Coronary artery (tissue), 2 donors: ENCODE measurements around the gene SYT9.

Experiments
- DNase-seq: peaks from one replicate; pipeline ENCODE4 v3.0.0-alpha.2; 2017; ENCODE audit warnings: low spot score
- H3K27ac ChIP-seq, 2 donors: fragments of 200-600 bp; sonication (generic); one replicate each; pipeline ENCODE4 v1.5.1; 2016 to 2019
- H3K4me3 ChIP-seq: fragments of 200-600 bp; sonication (generic); 2 replicates; pipeline ENCODE4 v1.5.1; 2016; ENCODE audit warnings: mild to moderate bottlenecking, moderate library complexity
- CTCF ChIP-seq: fragments of 200-600 bp; sonication (generic); IDR thresholded peaks from one replicate; pipeline ENCODE4 v1.5.1; 2019; ENCODE audit warnings: antibody characterized with exemption

Gene SYT9

DNA sequence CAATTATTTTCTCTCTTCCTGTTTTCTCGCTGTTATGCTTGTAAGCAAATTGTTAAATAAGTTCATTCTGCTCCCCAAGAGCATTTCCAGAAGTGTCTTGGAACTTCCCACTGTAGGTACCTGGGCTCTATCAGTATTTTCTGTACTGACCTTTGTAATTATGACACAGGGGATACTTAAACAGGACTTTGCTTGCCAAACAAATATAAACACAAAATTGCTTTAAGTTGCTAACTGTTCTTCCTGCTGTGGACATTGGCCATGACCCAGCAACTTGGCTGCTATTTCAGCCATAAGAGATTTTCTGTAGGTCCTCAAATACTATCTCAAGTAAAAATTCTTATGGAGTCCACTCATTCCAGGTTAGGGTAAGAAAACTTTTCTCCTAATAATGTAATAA, 30.1 kb downstream of the SYT9 start:
- Histone ChIP-seq H3K4me3 (no peak overlapping the region), H3K27ac (no peak overlapping the region)
- DNase-seq: no peak
- no peak for TF ChIP-seq CTCF

DNA sequence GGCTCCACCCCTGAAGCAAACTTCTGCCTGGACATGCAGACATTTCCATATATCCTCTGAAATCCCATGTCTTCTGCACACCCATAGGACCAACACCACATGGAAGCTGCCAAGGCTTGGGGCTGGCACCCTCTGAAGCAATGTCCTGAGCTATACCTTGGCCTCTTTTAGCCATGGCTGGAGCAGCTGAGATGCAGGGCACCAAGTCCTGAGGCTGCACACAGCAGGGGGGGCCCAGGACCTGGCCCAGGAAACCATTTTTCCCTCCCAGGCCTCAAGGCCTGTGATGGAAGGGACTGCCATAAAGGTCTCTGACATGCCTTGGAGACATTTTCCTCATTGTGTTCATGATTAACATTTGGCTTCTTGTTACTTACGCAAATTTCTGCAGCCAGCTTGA, 34.5 kb downstream of the SYT9 start:
- no peak for DNase-seq
- TF ChIP-seq CTCF: no peak
- Histone ChIP-seq H3K4me3 (no peak overlapping the region), H3K27ac (no peak overlapping the region)

GRCh38 chr11:7291100-7291829, 39.6 kb downstream of the SYT9 start:
- DNase-seq: no peak
- TF ChIP-seq CTCF: no peak
- Histone ChIP-seq H3K4me3 (no peak overlapping the region), H3K27ac (no peak overlapping the region)

DNA sequence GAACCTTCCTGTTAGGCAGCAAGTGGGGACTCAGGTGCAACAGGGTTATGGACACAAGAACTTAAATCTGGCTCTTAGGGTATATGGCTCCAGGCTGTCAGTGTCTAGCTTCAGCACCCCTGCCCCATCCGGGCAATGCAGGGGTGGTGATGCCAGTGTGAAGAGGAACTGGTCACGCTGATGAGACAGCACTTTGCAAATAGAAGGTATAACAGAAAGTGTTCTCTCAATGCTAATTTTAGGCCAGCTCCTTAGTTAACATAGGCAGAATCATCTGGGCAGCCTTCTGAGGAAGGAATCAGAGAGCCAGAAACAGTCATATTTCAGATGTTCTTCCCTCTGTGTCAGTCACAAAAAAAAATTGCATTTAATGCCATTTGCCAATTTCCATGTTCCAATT, 41.2 kb downstream of the SYT9 start:
- H3K4me3 ChIP-seq: no peak overlapping the region
- DNase-seq: no peak
- H3K27ac ChIP-seq: no peak overlapping the region
- no peak for TF ChIP-seq CTCF

GRCh38 chr11:7299393-7299792, 47.7 kb downstream of the SYT9 start:
- H3K27ac ChIP-seq: no peak overlapping the region
- DNase-seq: no peak
- H3K4me3 ChIP-seq: no peak overlapping the region
- TF ChIP-seq CTCF: no peak

DNA sequence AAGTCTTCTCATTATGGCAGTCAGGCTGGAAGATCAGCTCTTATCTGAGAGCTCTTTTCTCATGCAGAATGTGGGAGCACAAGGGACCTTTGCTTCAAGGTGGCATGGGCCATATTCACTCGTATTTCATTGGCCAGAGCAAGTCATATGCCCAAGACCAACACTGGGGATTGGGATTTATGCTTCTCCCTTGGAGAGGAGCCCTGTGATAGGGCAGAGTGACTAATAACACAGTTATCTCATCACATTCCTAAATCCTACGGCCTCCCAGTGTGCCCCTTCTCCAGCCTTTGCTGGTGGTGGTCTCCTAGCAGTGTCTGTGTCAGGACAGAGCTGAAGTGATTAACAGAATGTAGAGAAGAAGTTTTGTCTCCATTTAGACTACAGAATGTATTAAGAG, 48.6 kb downstream of the SYT9 start:
- H3K27ac ChIP-seq: no peak overlapping the region
- H3K4me3 ChIP-seq: no peak overlapping the region
- no peak for DNase-seq
- no peak for TF ChIP-seq CTCF

- H3K4me3 ChIP-seq: no peak overlapping the region
- no peak for DNase-seq
- no peak overlapping the region for H3K27ac ChIP-seq
- TF ChIP-seq CTCF: no peak
Observed at GRCh38 chr11:7303146-7303545, 51.4 kb downstream of the SYT9 start.
